IPS DF 6.9 (cell line): Measurements from ENCODE around the gene LARGE1.

Source experiments
- DNase-seq: peaks from one replicate; pipeline ENCODE4 v3.0.0-alpha.2; 2013; ENCODE audit warnings: low read depth, low spot score
- H3K27ac ChIP-seq: one replicate; pipeline ENCODE4 v1.5.1; 2013; ENCODE audit warnings: low read length, control low read depth
- H3K27me3 ChIP-seq: 2 replicates; pipeline ENCODE4 v1.6.1; 2013; ENCODE audit warnings: mild to moderate bottlenecking, low read length; ENCODE audit not compliant: control insufficient read depth, insufficient read depth
- H3K36me3 ChIP-seq: 2 replicates; pipeline ENCODE4 v1.6.1; 2013; ENCODE audit warnings: low read length; ENCODE audit not compliant: control insufficient read depth, insufficient read depth
- H3K4me1 ChIP-seq: 2 replicates; pipeline ENCODE4 v1.6.1; 2013; ENCODE audit warnings: low read length; ENCODE audit not compliant: control insufficient read depth, insufficient read depth
- H3K4me3 ChIP-seq: 2 replicates; pipeline ENCODE4 v1.5.1; 2013; ENCODE audit warnings: mild to moderate bottlenecking, low read length
- H3K9me3 ChIP-seq: 2 replicates; pipeline ENCODE4 v1.6.1; 2013; ENCODE audit warnings: low read length, inconsistent platforms; ENCODE audit not compliant: control insufficient read depth, insufficient read depth
- WGBS: extraction: QIAGEN DNeasy Blood & Tissue Kit; methylation state at CpG from one replicate; pipeline ENCODE4 v1.1.7; 2013; ENCODE audit warnings: mixed read lengths, missing lambda C conversion rate; ENCODE audit not compliant: insufficient read length, insufficient coverage; 5-methylcytosine and 5-hydroxymethylcytosine counted together

Gene LARGE1

DNA sequence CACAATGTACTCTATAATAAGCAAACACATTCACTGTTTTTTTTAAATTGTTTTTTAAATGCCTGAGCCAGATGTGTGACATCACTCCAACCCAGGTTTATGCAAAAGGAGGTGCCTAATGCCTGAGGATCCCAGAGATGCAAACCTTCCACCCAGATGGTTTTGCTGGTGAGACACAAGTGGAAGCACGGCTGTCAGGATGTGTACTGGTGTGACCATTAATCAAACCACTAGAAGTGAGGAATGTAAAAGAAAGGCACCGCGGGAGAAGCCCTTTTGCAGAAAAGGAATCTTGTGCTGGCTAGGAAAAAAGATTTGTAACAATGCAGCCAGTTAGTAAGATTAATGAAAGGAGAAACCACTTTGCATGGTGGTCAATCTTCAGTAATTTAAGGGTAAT, 407.4 kb downstream of the LARGE1 start:
- Histone ChIP-seq H3K27me3 (no peaks in the 10 kb centered on the region), H3K9me3 (no peaks in the 10 kb centered on the region), H3K27ac (no peak overlapping the region), H3K36me3 (no peaks in the 10 kb centered on the region), H3K4me3 (no peak overlapping the region), H3K4me1 (no peaks in the 10 kb centered on the region)
- WGBS = no CpG with 5 or more reads among the region's 3 CpGs
- no peak for DNase-seq

DNA sequence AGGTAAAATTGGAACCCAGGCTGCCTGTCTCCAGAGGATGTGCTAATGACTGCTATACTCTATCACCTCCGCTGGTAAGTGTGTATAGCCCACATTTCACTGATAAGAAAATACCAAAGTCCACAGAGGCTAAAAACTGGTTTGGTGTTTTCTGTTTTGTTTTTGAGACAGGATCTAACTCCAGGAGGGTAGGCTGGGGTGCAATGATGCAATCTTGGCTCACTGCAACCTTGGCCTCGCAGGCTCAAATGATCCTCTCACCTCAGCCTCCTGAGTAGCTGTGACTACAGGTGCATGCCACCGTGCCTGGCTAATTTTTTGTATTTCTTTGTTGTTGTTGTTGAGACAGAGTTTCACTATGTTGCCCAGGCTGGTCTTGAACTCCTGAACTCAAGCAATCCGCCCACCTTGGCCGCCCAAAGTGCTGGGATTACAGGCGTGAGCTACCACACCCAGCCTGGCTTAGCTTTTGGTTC, 409.8 kb downstream of the LARGE1 start:
- H3K9me3 ChIP-seq = no peaks in the 10 kb centered on the region
- H3K27me3 ChIP-seq = no peaks in the 10 kb centered on the region
- no peaks in the 10 kb centered on the region for H3K36me3 ChIP-seq
- no peak overlapping the region for H3K4me3 ChIP-seq
- WGBS = no CpG with 5 or more reads among the region's 6 CpGs
- DNase-seq = no peak
- no peak overlapping the region for H3K27ac ChIP-seq
- H3K4me1 ChIP-seq = no peaks in the 10 kb centered on the region

GRCh38 chr22:33504941-33505625, 415.2 kb downstream of the LARGE1 start:
- no peak overlapping the region for H3K27ac ChIP-seq
- no peak overlapping the region for H3K4me3 ChIP-seq
- WGBS = no CpG with 5 or more reads among the region's 7 CpGs
- H3K36me3 ChIP-seq = no peaks in the 10 kb centered on the region
- H3K4me1 ChIP-seq = no peaks in the 10 kb centered on the region
- H3K27me3 ChIP-seq = no peaks in the 10 kb centered on the region
- DNase-seq = no peak
- no peaks in the 10 kb centered on the region for H3K9me3 ChIP-seq

- WGBS = no CpG with 5 or more reads among the region's 5 CpGs
- no peaks in the 10 kb centered on the region for H3K36me3 ChIP-seq
- peaks cover 2% of the 10 kb centered on the region; the same call in 1 of the 2 replicates for H3K4me1 ChIP-seq
- H3K4me3 ChIP-seq = no peak overlapping the region
- H3K27ac ChIP-seq = no peak overlapping the region
- no peak for DNase-seq
- no peaks in the 10 kb centered on the region for H3K9me3 ChIP-seq
- no peaks in the 10 kb centered on the region for H3K27me3 ChIP-seq
Observed at GRCh38 chr22:33496112-33496511, 424.2 kb downstream of the LARGE1 start.

GRCh38 chr22:33493476-33494205, 426.6 kb downstream of the LARGE1 start:
- no peaks in the 10 kb centered on the region for H3K27me3 ChIP-seq
- no peak overlapping the region for H3K4me3 ChIP-seq
- WGBS = no CpG with 5 or more reads among the region's 4 CpGs
- H3K9me3 ChIP-seq = no peaks in the 10 kb centered on the region
- DNase-seq = no peak
- H3K36me3 ChIP-seq = no peaks in the 10 kb centered on the region
- H3K4me1 ChIP-seq = peaks cover 2% of the 10 kb centered on the region; the same call in 1 of the 2 replicates
- H3K27ac ChIP-seq = no peak overlapping the region

DNA sequence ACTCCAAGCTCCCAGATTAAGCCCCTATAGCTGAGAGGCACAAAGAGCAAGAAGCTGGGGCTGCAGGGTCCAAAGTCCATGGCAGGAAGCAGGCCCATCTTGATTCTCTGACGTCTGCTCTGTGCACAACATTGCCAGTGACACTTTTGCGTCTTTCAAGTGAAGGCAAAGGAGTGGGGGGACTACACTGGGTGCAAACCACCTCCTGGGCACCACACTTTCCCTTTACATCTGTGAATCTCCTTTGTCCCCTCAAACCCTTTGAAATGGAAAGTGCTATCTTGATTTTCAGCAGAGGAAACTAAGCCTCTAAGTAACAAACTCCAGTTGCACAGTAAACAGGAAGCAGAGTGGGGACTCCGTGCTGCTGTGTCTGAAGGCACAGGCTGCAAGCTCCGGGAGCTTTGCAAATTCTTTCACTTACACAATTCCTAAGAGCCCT, 428.0 kb downstream of the LARGE1 start:
- no peak overlapping the region for H3K27ac ChIP-seq

GRCh38 chr22:33487041-33487716, 433.1 kb downstream of the LARGE1 start:
- Histone ChIP-seq H3K4me1 (peaks cover under 1% of the 10 kb centered on the region; the same call in 1 of the 2 replicates), H3K27me3 (no peaks in the 10 kb centered on the region), H3K9me3 (no peaks in the 10 kb centered on the region), H3K27ac (no peak overlapping the region), H3K36me3 (no peaks in the 10 kb centered on the region), H3K4me3 (no peak overlapping the region)
- DNase-seq = no peak
- WGBS = no CpG with 5 or more reads among the region's 6 CpGs

More for the DNA sequence above, 428.0 kb downstream of the LARGE1 start:
- no CpG with 5 or more reads among the region's 4 CpGs for WGBS
- no peak for DNase-seq
- Histone ChIP-seq H3K4me1 (peaks cover 2% of the 10 kb centered on the region; the same call in 1 of the 2 replicates), H3K9me3 (no peaks in the 10 kb centered on the region), H3K4me3 (no peak overlapping the region), H3K36me3 (no peaks in the 10 kb centered on the region), H3K27me3 (no peaks in the 10 kb centered on the region)

GRCh38 chr22:33481550-33481949, 438.7 kb downstream of the LARGE1 start:
- no CpG with 5 or more reads among the region's 5 CpGs for WGBS
- Histone ChIP-seq H3K4me1 (no peaks in the 10 kb centered on the region), H3K27me3 (no peaks in the 10 kb centered on the region), H3K4me3 (no peak overlapping the region), H3K9me3 (no peaks in the 10 kb centered on the region), H3K27ac (no peak overlapping the region), H3K36me3 (no peaks in the 10 kb centered on the region)
- no peak for DNase-seq

DNA sequence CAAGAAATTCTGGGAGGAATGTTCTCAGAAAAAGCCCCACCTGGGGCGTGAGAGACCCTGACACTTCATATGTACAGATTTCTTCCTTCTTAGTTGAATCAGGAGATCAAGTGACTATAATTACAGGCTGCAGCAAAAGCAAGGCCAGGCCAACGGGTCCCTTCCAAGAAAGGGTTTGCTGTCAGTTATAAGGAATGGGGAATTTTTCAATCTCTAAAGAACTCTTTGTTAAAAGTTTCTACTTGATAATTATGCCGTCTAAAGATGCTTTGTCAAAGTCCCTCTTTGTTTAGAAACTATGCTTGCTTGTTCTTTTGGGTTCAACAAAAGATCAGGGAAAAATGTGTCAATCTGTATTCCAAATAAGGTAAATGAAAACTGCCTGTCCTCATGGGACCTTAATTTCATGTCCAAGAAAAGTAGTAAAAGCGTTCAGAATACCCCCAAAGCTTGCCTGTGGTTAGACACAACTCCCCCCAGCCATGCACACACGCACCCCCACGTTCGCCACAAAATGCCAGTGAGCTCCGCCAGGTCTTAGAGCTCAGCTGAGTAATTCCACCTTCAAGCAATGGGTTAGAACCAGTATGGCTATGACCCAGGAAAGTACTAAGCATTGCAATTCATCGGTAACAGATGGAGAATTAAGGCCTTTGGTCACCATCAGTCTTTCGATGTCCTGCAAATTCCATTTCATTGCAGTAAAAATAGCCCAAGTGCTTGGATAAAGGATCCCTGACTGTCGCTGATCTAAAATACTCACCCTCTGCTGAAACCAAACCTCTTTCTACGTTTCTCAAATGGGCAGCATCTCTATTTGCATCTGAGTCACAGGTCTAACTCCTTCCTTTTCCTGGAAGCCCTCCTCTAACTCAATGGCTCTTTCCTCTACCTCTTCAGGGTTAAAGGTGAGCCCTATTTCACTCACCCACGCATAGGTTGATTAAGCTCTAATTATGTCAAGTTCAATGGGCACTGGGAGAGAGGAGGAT, 442.9 kb downstream of the LARGE1 start:
- Histone ChIP-seq H3K9me3 (no peaks in the 10 kb centered on the region), H3K27ac (no peak overlapping the region), H3K36me3 (no peaks in the 10 kb centered on the region), H3K4me3 (no peak overlapping the region), H3K27me3 (no peaks in the 10 kb centered on the region), H3K4me1 (peaks cover 2% of the 10 kb centered on the region; the same call in 1 of the 2 replicates)
- DNase-seq = no peak
- no CpG with 5 or more reads among the region's 13 CpGs for WGBS
